ENCODE data around the gene KRTAP4-7.
"Not testable (repeated sequence)": the region's sequence is repeated elsewhere in the genome, so short reads cannot be mapped to it uniquely, and the experiment has no call there.

KRTAP4-7 gene

DNA sequence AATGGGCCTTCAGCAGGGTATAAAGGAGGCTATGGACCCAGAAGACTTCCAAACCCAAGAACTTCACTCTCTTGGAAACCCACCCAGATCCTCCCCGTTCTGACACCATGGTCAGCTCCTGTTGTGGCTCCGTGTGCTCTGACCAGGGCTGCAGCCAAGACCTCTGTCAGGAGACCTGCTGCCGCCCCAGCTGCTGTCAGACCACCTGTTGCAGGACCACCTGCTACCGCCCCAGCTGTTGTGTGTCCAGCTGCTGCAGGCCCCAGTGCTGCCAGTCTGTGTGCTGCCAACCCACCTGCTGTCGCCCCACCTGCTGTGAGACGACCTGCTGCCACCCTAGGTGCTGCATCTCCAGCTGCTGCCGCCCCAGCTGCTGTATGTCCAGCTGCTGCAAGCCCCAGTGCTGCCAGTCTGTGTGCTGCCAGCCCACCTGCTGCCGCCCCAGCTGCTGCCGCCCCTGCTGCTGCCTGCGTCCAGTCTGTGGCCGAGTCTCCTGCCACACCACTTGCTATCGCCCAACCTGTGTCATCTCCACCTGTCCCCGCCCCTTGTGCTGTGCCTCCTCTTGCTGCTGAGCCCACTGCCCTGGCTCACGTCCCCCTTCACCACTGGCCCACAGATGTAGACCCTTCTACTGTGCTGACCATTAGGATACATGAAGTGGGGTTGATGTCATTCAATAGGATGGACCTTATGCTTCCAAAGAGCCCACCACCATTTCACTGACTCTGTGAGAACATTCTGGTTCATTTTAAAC is at the start of gene KRTAP4-7:
Gene KRTAP4-7, plus strand, starts transcription at position 51 of the 757 bp plus-strand sequence. Its CDS starts 57 bp downstream, at position 108.
- DNase-seq (ENCODE audit: low spot score): not testable (repeated sequence)

DNA sequence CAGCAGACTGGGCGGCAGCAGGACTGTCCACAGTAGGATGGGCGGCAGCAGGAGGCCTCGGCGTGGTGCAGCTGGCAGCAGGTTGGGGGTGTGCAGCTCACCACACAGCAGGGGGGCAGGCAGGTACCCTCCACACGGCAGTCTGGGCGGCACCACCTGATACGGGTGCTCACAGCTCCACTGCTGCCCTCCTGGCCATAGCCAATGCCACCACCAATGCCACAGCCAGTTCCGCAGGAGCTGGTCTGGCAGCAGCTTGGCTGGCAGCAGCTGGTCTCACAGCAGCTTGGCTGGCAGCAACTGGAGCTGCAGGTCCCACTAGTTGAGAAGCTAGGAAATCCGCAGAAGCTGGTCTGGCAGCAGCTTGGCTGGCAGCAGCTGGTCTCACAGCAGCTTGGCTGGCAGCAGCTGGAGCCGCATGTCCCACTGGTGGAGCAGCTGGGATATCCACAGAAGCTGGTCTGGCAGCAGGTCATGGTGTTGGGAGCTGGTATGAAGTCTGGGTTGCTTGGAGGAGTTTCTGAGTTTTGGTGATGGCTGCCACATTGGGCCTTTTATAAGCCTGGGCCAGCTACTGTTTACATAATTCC is 49.5 kb upstream of the KRTAP4-7 start, which contains the start of gene KRTAP1-3:
Gene KRTAP1-3, minus strand, starts transcription at position 529 of the 590 bp plus-strand sequence. Its CDS starts 53 bp downstream, at position 476.
- not testable (repeated sequence) for DNase-seq (ENCODE audit: low spot score)

DNA sequence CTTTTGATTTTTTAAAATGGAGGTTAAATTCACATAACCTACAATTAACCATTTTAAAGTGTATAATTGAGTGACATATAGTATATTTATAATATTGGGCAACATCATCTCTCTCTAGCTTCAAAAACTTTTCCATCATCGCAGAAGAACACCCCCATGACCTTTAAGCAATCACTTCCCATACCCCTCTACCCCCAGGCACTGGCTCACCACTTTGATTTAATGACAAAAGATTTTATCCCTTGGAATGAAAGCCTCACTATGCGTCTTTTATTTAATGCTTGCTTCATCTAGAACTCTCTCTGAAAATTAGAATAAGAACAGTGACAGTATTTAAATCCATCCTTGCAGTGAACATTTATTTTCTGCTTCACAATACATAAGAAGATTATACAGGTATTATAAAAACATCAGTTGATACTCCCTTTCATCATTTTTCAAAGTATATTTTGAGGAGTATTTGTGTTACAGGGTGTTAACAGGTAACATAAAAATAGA is 46.0 kb upstream of the KRTAP4-7 start:
- DNase-seq (ENCODE audit: low spot score): no peak

DNA sequence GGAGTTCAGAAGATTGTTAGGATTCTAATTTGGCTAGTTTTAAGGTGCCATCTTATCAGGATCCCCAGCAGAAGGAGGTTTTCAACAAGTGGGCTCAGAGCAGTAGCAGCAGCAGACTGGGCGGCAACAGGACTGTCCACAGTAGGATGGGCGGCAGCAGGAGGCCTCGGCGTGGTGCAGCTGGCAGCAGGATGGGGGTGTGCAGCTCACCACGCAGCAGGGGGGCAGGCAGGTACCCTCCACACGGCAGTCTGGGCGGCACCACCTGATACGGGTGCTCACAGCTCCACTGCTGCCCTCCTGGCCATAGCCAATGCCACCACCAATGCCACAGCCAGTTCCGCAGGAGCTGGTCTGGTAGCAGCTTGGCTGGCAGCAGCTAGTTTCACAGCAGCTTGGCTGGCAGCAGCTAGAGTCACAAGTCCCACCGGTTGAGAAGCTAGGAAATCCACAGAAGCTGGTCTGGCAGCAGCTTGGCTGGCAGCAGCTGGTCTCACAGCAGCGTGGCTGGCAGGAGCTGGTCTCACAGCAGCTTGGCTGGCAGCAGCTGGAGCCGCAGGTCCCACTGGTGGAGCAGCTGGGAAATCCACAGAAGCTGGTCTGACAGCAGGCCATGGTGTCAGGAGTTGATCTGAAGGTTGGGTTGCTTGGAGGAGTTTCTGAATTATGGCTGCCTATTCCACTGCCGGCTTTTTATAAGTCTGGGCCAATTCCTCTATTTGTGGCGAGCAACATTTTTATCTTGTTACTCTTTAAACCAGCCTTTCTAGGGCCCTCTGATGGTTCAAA is 43.0 kb upstream of the KRTAP4-7 start, which contains the start of gene KRTAP1-1:
Gene KRTAP1-1, minus strand, starts transcription at position 668 of the 789 bp plus-strand sequence. Its CDS starts 53 bp downstream, at position 615.
- not testable (repeated sequence) for DNase-seq (ENCODE audit: low spot score)

DNA sequence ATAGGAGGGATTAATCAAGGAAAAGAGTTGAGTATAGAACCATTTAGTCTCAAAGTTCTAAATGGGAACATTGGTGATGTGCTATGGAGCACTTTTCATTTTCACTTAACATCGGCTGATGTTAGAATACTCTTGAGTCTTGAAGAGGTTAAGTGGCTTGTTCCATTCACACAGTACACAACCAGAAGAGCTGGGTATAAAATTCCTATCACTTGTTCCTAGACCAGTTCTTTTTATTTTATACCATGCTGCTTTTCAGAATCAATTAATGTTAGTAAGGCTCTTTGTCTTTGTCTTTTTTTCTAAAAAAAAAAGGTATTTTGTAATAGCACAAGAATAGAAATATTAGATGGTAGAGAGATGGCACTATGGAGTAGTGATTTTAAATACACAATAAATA is 41.0 kb upstream of the KRTAP4-7 start:
- no peak for DNase-seq (ENCODE audit: low spot score)

DNA sequence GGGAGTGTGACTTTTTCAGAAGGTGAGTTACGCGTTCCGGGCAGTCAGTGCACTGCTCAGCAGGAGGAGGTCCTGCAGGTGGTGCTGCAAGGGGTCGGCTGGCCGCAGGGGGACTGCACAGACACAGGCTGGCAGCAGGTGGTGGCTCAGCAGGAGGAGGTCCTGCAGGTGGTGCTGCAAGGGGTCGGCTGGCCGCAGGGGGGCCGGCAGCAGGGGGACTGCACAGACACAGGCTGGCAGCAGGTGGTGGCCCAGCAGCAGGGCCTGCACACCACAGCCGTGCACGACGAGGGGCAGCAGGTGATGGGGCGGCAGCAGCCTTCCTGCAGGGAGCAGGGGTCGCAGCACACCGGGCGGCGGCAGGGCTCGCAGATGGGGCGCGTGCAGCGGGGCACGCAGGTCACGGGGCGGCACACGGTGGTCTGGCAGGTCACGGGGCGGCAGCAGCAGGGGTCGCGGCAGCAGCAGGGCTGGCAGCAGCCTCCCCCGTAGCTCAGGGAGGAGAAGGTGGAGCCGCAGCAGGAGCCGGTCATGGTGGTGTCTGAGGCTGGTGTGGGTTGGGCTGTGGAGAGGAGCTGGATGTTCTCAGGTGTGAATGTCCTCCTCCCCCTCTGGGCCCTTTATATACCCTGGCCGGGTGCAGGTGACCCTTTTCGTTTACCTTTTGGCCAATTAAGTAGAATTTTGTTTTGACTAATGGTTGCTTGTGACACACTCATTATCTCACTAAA is 37.0 kb upstream of the KRTAP4-7 start, which contains the start of gene KRTAP2-1:
Gene KRTAP2-1, minus strand, starts transcription at position 582 of the 731 bp plus-strand sequence. Its CDS starts 49 bp downstream, at position 533.
- not testable (repeated sequence) for DNase-seq (ENCODE audit: low spot score)

DNA sequence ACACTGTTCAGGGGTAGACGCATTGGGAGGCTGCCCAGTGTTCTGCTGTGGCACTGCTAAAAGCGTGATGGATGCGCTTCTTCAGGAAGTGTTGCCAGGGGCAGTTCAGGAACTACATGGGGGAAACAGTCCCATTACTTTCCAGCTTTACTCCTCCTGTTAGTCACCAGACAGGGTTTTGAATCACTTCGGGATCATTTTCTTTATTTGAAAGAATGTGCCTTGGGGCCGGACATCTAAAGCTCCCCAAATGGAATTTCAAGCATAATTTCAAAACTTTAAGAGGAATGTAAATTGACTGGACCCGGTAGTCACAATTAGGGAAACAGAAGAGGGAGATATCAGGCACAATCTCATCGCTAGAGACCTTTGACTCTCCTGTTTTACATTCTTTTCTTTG is 35.5 kb upstream of the KRTAP4-7 start:
- DNase-seq (ENCODE audit: low spot score): no peak

DNA sequence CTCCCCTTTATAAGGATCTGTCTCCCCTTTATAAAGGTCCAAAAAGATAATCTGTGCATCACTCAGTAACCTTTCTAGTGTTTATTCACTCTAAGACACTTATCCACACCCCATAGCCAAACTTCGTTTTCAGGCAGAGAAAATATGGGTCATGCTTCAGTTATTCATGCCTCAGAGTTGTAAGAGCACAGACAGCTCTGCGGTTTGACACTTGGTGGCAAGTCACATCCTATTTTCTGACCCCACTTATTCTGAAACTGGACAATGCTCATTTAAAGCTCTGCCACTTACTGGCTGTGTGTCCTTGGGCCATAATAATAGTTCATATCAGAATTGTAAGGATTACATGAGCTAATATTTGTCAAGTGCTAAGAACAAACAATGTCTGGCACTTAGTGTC is 34.8 kb upstream of the KRTAP4-7 start:
- DNase-seq (ENCODE audit: low spot score): no peak

DNA sequence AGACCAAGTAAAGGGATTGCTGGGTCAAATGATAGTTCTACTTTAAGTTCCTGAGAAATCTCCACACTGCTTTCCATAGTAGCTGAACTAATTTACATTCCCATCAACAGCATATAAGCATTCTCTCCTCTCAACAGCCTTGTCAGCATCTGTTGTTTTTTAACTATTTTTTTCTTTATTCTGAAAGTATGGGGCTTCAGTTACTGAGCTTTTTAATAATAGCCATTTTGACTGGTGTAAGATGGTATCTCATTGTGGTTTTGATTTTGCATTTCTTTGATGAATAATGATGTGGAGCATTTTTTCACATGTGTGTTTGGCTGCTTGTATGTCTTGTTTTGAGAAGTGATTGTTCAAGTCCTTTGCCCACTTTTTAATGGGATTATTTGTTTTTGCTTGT is 31.4 kb upstream of the KRTAP4-7 start:
- DNase-seq (ENCODE audit: low spot score): no peak

DNA sequence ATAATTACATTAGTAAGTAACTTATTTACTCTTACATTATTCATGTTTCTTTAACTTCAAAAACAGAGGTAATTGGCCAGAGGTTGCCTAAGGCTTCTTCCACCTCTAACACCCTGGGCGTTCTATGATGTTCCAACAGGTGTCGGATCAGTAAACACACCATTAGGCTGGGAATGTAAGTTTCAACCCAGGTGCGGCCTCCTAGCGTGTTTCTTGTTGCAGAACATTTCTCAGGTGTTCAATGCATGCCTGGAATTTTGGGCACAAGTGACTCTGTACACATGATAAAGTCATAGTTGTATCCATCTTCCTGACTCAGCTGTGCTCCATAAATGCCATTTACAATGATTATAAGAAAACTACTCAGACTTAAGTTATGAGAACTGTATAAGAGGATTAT is 29.9 kb upstream of the KRTAP4-7 start:
- no peak for DNase-seq (ENCODE audit: low spot score)

DNA sequence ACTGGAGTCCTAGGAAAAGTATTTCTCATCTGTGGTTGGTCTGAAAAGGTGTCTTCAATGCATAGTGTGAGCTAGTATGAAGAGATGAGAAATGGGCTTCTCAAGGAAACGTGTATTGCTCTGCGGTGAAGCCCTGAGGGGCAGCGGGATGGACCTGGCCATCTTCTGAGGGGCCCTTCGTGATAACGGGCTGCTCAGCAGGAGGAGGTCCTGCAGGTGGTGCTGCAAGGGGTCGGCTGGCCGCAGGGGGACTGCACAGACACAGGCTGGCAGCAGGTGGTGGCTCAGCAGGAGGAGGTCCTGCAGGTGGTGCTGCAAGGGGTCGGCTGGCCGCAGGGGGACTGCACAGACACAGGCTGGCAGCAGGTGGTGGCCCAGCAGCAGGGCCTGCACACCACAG is 29.4 kb upstream of the KRTAP4-7 start:
- not testable (repeated sequence) for DNase-seq (ENCODE audit: low spot score)

DNA sequence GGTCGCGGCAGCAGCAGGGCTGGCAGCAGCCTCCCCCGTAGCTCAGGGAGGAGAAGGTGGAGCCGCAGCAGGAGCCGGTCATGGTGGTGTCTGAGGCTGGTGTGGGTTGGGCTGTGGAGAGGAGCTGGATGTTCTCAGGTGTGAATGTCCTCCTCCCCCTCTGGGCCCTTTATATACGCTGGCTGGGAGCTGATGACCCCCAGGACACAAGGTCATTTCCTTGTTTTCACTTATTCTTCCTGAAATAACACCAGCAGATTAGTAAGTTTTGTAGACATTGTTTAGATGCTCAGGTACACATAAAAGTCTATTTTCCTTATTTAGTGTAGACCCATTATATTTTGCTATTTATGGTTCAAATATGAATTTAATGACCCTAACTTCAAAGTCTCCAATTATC is 28.8 kb upstream of the KRTAP4-7 start, which contains the start of gene KRTAP2-2:
Gene KRTAP2-2, minus strand, starts transcription at position 101 of the 400 bp plus-strand sequence. Its CDS starts 19 bp downstream, at position 82.
- DNase-seq (ENCODE audit: low spot score): not testable (repeated sequence)

DNA sequence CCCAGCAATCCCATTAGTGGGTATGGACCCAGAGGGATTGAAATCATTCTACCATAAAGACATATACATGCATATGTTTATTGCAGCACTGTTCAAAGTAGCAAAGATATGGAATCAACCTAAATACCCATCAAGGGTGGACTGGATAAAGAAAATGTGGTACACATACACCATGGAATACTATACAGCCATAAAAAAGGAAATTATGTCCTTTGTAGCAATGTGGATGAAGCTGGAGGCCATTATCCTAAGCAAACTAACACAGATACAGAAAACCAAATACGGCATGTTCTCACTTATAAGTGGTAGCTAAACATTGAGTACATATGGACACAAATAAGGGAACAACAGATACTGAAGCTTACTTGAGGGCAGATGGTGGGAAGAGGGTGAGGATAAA is 26.4 kb upstream of the KRTAP4-7 start:
- no peak for DNase-seq (ENCODE audit: low spot score)

DNA sequence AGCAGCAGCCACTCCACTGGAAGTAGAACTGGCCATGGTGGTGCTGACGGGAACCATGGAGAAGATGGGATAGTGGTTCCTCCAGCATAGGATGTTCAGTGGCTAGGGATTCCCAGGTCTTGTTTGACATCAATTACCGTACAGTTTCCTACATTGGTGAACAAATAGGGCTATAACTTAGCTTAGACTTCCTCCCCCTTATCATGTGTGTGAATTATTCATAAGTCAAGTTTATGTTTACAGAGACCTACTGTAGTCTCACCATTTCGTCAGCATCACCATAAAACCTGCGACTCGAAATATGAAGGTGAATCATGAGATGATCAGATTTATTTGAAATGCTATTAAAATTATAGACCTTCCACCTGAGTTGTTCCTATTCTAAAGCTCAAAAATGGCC is 25.2 kb upstream of the KRTAP4-7 start:
- no peak for DNase-seq (ENCODE audit: low spot score)

DNA sequence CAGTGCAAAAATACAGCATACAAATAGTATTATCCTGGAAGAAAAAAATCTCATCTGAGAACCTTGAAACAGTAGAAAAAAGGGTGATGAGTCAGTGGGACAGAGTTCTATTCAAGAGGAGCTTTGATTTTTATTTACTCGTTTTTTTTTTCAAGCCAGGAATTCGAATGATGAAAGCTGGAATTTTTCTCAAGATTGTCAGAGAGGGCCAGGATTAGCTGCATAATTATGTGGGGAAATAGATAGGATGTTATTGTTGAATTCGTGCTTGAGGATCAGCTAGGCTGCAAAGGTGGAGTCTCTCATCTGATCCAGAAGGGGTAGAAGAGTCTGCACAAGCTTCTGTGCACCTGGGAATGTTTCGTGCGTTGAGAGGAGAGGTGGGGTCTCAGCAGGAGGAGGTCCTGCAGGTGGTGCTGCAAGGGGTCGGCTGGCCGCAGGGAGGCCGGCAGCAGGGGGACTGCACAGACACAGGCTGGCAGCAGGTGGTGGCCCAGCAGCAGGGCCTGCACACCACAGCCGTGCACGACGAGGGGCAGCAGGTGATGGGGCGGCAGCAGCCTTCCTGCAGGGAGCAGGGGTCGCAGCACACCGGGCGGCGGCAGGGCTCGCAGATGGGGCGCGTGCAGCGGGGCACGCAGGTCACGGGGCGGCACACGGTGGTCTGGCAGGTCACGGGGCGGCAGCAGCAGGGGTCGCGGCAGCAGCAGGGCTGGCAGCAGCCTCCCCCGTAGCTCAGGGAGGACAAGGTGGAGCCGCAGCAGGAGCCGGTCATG is 24.5 kb upstream of the KRTAP4-7 start:
- DNase-seq (ENCODE audit: low spot score): not testable (repeated sequence)

DNA sequence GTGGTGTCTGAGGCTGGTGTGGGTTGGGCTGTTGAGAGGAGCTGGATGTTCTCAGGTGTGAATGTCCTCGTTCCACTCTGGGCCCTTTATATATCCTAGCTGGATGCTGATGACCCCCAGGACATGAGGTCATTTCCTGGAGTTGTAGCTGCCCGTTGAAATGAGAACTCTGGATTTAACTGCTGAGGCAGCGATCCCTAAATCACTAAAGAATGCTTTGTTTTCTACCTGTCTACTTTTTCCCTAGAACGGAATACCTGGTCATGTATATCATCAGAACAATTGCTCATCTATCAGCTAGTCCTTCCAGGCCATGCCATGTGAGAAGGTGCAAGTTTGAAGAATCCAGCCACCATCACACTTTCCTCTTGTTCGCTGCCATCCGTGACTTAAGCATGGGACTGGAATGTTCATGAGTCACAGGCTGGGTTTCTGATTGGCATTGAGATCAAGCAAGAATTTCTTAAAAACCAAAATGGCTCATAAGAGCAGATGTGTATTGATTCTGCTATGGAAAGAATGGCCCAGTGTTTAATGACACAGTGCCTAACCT is 23.8 kb upstream of the KRTAP4-7 start, which contains the start of gene KRTAP2-3:
Gene KRTAP2-3, minus strand, starts transcription at position 63 of the 553 bp plus-strand sequence. CDS start 64 bp downstream, outside the sequence.
- DNase-seq (ENCODE audit: low spot score): no peak

DNA sequence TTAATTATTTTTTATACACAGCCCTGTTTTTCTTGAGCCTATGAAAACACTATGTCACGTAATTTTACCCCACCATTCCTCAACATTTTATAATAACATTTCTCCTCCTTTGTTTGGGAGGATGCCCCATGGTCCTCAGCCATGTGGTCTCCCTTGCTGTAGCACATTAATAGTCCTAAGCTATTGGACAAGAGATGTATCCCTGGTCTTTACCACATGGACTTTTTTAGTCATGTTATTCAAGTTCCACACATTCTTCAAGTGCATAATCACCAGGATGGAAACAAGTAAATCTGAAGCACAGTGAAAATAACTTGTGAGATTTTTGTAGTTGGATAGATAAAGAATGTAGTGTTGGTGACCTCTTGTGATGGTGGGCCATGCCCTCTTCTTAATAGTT is 22.0 kb upstream of the KRTAP4-7 start:
- no peak for DNase-seq (ENCODE audit: low spot score)

DNA sequence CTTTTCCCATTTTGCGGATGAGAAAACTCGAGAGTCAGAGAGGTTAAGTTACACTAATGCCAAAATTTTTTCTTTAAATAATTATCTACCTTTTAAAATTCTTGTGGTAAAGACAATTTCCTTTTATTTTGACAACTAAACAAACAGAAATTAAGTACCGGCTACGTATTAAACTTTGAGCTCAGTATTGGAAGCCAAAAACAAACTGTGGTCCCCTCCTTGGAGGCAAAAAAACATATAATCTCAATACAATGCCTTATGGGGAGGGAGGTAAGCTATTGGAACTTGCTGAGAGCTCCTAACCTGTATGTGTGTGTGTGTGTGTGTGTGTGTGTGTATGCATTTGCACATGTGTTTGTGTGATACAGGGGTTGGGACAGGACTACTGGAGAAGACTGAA is 20.5 kb upstream of the KRTAP4-7 start:
- DNase-seq (ENCODE audit: low spot score): no peak

DNA sequence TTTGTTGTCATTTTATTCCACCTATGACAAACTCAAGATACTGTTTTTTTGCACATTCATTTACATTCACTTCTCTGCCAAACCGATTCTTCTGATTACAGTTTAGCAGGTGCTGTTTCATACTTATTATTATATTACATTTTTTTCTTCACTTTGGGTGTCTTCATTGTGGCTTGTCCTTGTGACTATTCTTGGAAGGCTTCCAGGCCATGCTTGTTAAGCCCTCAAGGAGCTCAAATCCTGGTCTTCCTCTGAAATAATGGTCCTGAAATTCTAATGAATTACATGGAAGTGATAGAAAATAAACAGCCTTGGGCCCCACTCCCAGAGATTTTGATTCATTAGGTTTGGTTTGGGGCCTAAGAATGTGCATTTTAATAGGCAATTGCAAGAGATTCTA is 19.6 kb upstream of the KRTAP4-7 start:
- no peak for DNase-seq (ENCODE audit: low spot score)

Measured in NAMALWA (cell line).